GM19328 (cell line): ENCODE measurements around the gene TMPRSS6.
A peak's percentile ranks its signal among the peaks of the same experiment; 100 is the strongest.

Source experiments
- ATAC-seq: cut with Tn5 transposase; IDR thresholded peaks from one replicate; pipeline ENCODE4 v1.9.1; 2021; ENCODE audit warnings: mild to moderate bottlenecking, moderate library complexity; ENCODE audit not compliant: unreplicated experiment

The TMPRSS6 gene

GRCh38 chr22:37140686-37141323, 31.3 kb upstream of the TMPRSS6 start:
- no peak for ATAC-seq

- no peak for ATAC-seq
Measured at GRCh38 chr22:37139762-37140161, 30.2 kb upstream of the TMPRSS6 start.

GRCh38 chr22:37138849-37139561, 29.5 kb upstream of the TMPRSS6 start:
- ATAC-seq: no peak

GRCh38 chr22:37137903-37138665, 28.6 kb upstream of the TMPRSS6 start:
- ATAC-seq: no peak

GRCh38 chr22:37137131-37137530, 27.6 kb upstream of the TMPRSS6 start:
- ATAC-seq: no peak

GRCh38 chr22:37135023-37135422, 25.5 kb upstream of the TMPRSS6 start:
- ATAC-seq: no peak

GRCh38 chr22:37133304-37134018, 23.9 kb upstream of the TMPRSS6 start:
- ATAC-seq: no peak

- ATAC-seq: no peak
Measured at GRCh38 chr22:37132773-37133172, 23.3 kb upstream of the TMPRSS6 start.

- ATAC-seq: no peak
Measured at GRCh38 chr22:37129866-37130441, 20.4 kb upstream of the TMPRSS6 start.

- no peak for ATAC-seq
Measured at GRCh38 chr22:37128555-37129281, 19.2 kb upstream of the TMPRSS6 start.

- no peak for ATAC-seq
Measured at GRCh38 chr22:37127350-37127878, 17.9 kb upstream of the TMPRSS6 start.

GRCh38 chr22:37126882-37127281, 17.4 kb upstream of the TMPRSS6 start:
- no peak for ATAC-seq

GRCh38 chr22:37126383-37126782, 16.9 kb upstream of the TMPRSS6 start:
- no peak for ATAC-seq

GRCh38 chr22:37123649-37124048, 14.1 kb upstream of the TMPRSS6 start:
- ATAC-seq: no peak

GRCh38 chr22:37122598-37123180, 13.2 kb upstream of the TMPRSS6 start:
- no peak for ATAC-seq

GRCh38 chr22:37121887-37122591, 12.5 kb upstream of the TMPRSS6 start:
- peak; percentile 80 for ATAC-seq

- ATAC-seq: no peak
Measured at GRCh38 chr22:37120569-37121340, 11.2 kb upstream of the TMPRSS6 start.

- ATAC-seq: no peak
Measured at GRCh38 chr22:37119872-37120271, 10.4 kb upstream of the TMPRSS6 start.
